Kidney (tissue), 14 donors: ENCODE data around the gene DARS1. TPM values are rescaled to one million over a fixed set of nuclear protein-coding genes. Genes with fewer than 3 reads are reported as not detected.

Experiments
- DNase-seq, 5 donors: peaks; one replicate each; pipeline ENCODE4 v3.0.0-alpha.2; 2013 to 2020
- FAIRE-seq: peaks from 2 replicates; lab custom pipeline; 2012; peaks lifted over from hg19 to GRCh38; lab: Jason Lieb, UNC
- H3K27ac ChIP-seq, 2 donors: one replicate each; pipeline ENCODE4 v1.7.0; 2013; ENCODE audit warnings: low read depth in 2 of 2, low read length in 2 of 2, inconsistent platforms in 1 of 2
- H3K27me3 ChIP-seq: one replicate; pipeline ENCODE4 v1.7.1; 2013; ENCODE audit warnings: low read length, inconsistent platforms; ENCODE audit not compliant: control insufficient read depth, insufficient read depth
- H3K36me3 ChIP-seq, 3 donors: one replicate each; pipeline versions ENCODE4 v1.7.0 to v1.7.1; 2013; ENCODE audit warnings: low read length in 3 of 3, control low read depth in 1 of 3, inconsistent platforms in 1 of 3; ENCODE audit not compliant: insufficient read depth in 3 of 3, control insufficient read depth in 2 of 3
- H3K4me1 ChIP-seq, 3 donors: one replicate each; pipeline versions ENCODE4 v1.7.0 to v1.7.1; 2013; ENCODE audit warnings: low read length in 3 of 3, inconsistent platforms in 1 of 3, low read depth in 1 of 3; ENCODE audit not compliant: control insufficient read depth in 2 of 3, insufficient read depth in 2 of 3
- H3K4me3 ChIP-seq, 3 donors: one replicate each; pipeline versions ENCODE4 v1.7.0 to v1.8.1; 2013; ENCODE audit warnings: low read length in 3 of 3, control low read depth in 1 of 3, inconsistent platforms in 1 of 3
- H3K9ac ChIP-seq, 3 donors: one replicate each; pipeline versions ENCODE4 v1.7.0 to v1.7.1; 2013; ENCODE audit warnings: low read length in 3 of 3, control low read depth in 1 of 3, inconsistent platforms in 1 of 3
- H3K9me3 ChIP-seq, 3 donors: one replicate each; pipeline versions ENCODE4 v1.7.0 to v1.7.1; 2013; ENCODE audit warnings: low read length in 3 of 3, control low read depth in 1 of 3, inconsistent platforms in 1 of 3; ENCODE audit not compliant: control insufficient read depth in 2 of 3, insufficient read depth in 1 of 3
- intact Hi-C: fragments of 100-400 bp; cut with DNase I; formaldehyde crosslinking; loops from one replicate; pipeline ENCODE4 v1.11.1; 2022
- polyA plus RNA-seq: library from polyadenylated mRNA; stranded (reverse); fragments of 350-450 nt; fragmentation: Illumina TruSeq; extraction: RNeasy Lipid Tissue Mini Kit (QIAGEN cat#74804); gene quantifications from one replicate; pipeline ENCODE4 v1.2.3, GENCODE V29; 2014; ENCODE audit warnings: low read depth, low replicate concordance; ENCODE audit not compliant: insufficient read depth
- total RNA-seq: library from RNA; stranded (reverse); fragmentation: NEBNext Ultra II Directional; extraction: Animal tissue kit (Norgen Biotek cat#: 25700); gene quantifications from one replicate; pipeline ENCODE4 v1.2.1, GENCODE V29; 2021
- TF ChIP-seq, protein P1 (sequence below): IDR thresholded peaks from 3 replicates; pipeline ENCODE4 v1.5.1; 2012; ENCODE audit warnings: mild to moderate bottlenecking, moderate library complexity, borderline replicate concordance; ENCODE audit not compliant: insufficient read depth; ENCODE audit errors: extremely low read depth
- donor health status: control.
- donor health status: control.
- donor health status: control.
- donor health status: control.
- donor health status: control.
- donor health status: DM: yes; HTN: yes; CAD: no.
- donor health status: Normal renal cell carcinoma (clear cell type).

Gene DARS1
- total and polyA plus RNA-seq, 2 donors from 2014 or later = 39.5 to 77.4 TPM

DNA sequence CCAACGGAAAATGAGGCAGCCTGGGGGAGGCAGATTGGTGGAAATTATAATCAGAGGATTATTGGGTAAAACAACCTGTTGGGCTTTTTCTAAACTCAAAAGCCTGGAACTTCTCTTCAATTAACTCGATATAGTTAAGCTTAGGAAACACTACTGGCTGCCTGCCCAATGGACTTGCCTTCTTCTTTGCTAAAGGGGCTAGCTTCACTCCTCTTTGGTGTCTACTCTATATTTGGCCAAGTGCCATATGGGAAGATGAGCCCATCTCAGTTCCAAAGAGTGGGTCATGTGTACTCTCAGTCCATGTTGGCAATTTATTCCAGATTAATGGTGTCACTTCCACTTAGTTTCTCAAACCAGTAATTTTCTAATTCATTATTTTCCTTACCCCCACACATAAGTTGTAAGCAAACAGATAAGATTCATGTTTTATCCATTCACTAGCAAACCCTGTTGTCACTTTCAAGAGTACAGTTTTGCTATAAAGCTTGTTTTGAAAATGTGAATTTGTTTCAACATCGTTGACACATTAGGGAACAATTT lies 34.3 kb downstream of the DARS1 start:
- Histone ChIP-seq H3K9me3 (no peaks in the 10 kb centered on the region), H3K4me3 (no peak overlapping the region), H3K36me3 (peaks cover 0 to 4% (median 0%) of the 10 kb centered on the region in 3 donors), H3K27ac (no peak overlapping the region), H3K9ac (no peak overlapping the region), H3K27me3 (no peaks in the 10 kb centered on the region), H3K4me1 (no peaks in the 10 kb centered on the region)
- no peak for DNase-seq
- intact Hi-C loops = no loop called here
- no peak for FAIRE-seq
- TF ChIP-seq, protein P1, sequence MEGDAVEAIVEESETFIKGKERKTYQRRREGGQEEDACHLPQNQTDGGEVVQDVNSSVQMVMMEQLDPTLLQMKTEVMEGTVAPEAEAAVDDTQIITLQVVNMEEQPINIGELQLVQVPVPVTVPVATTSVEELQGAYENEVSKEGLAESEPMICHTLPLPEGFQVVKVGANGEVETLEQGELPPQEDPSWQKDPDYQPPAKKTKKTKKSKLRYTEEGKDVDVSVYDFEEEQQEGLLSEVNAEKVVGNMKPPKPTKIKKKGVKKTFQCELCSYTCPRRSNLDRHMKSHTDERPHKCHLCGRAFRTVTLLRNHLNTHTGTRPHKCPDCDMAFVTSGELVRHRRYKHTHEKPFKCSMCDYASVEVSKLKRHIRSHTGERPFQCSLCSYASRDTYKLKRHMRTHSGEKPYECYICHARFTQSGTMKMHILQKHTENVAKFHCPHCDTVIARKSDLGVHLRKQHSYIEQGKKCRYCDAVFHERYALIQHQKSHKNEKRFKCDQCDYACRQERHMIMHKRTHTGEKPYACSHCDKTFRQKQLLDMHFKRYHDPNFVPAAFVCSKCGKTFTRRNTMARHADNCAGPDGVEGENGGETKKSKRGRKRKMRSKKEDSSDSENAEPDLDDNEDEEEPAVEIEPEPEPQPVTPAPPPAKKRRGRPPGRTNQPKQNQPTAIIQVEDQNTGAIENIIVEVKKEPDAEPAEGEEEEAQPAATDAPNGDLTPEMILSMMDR = no peak

DNA sequence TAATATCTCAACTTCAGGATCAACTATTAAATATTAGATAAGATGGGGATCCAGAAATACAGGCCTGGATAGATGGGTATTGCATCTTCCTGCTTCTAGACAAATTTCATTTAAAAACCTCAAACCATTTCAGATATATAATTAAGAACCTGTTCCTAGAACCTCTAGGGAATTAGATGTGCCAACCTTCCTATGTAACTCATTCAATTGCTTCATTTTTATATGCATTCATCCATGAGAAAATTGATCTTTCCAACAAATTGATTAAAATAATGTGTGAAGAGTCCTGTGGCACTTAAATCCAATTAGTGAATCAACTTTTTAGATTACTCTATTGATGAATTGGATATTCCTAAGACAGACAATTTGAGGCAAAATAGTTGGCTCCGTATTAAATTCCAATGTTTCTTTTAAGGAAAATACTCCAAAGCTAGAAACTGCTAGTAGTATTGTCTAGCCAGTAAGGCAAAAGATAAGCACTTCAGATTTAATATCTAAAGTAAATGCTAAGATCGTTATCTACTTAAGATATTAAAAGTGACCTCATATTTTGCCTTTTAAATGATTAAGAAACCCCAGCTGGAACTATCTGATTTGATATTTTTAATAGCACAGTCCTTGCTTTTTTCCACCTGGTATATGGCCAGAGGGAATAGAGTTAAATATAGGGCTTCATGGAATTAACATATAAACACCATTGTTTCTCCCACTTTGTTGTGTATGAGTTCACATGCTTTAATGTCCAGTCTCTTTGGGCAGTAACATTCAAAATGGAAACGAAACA lies 35.8 kb downstream of the DARS1 start:
- intact Hi-C loops = no loop called here
- no peak for FAIRE-seq
- no peak overlapping the region for H3K9ac ChIP-seq

DNA sequence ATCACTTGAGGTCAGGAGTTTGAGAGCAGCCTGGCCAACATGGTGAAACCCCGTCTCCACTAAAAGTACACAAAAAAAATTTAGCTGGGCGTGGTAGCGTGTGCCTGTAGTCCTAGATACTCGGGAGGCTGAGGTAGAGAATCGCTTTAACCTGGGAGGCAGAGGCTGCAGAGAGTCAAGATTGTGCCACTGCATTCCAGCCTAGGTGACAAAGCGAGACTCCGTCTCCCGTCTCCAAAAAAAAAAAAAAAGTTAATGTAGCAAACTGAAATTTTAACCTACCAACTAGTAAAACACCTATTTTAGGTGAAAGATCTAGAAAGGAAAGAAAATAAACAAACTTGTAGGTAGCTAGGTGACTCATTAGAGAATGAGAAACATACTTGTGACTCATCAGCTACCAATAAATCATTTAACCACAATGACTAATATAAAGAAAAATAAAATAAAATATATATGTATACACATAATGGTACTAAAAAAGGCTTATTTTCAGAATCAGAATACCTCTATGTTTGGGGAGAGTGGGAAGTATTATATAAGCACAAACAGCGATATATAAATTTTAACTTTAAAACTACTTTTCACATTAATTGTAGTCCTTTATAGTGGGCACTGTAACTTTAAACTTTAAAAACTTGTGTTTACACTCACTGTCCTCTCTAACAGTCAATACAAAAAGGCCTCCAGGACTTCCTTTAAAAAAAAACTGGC lies 36.6 kb downstream of the DARS1 start:
- DNase-seq (no peak), FAIRE-seq (no peak)
- H3K4me3 ChIP-seq = no peak overlapping the region
- no peaks in the 10 kb centered on the region for H3K9me3 ChIP-seq
- peaks cover 0 to 4% (median 0%) of the 10 kb centered on the region in 3 donors for H3K36me3 ChIP-seq
- H3K27me3 ChIP-seq = no peaks in the 10 kb centered on the region
- TF ChIP-seq, protein P1 = no peak
- intact Hi-C loops = no loop called here
- H3K9ac ChIP-seq = no peak overlapping the region
- no peak overlapping the region for H3K27ac ChIP-seq
- no peaks in the 10 kb centered on the region for H3K4me1 ChIP-seq

More for the DNA sequence above, 35.8 kb downstream of the DARS1 start:
- no peak for DNase-seq
- no peaks in the 10 kb centered on the region for H3K9me3 ChIP-seq
- no peaks in the 10 kb centered on the region for H3K4me1 ChIP-seq
- peaks cover 0 to 4% (median 0%) of the 10 kb centered on the region in 3 donors for H3K36me3 ChIP-seq
- TF ChIP-seq, protein P1 = no peak
- H3K27me3 ChIP-seq = no peaks in the 10 kb centered on the region
- H3K27ac ChIP-seq = no peak overlapping the region
- no peak overlapping the region for H3K4me3 ChIP-seq
